Esophagus squamous epithelium (tissue), 5 donors: ENCODE measurements around the gene SLC1A3. TPM values are rescaled to one million over a fixed set of nuclear protein-coding genes. Genes with fewer than 3 reads are reported as not detected.

Source experiments
- DNase-seq: peaks from one replicate; lab custom pipeline; 2025; lab: John Stamatoyannopoulos, UW
- H3K27ac ChIP-seq, 4 donors: fragments of 200-600 bp; sonication (generic); one replicate each; pipeline ENCODE4 v1.5.1; 2016 to 2019; ENCODE audit warnings: mild to moderate bottlenecking in 1 of 4
- H3K27me3 ChIP-seq, 4 donors: fragments of 200-600 bp; sonication (generic); 1 replicate in 3 of 4; 2 replicates in 1 of 4; pipeline versions ENCODE4 v1.5.1 to v1.6.0; 2017 to 2021; ENCODE audit warnings: antibody characterized with exemption in 1 of 4
- H3K36me3 ChIP-seq, 3 donors: fragments of 200-600 bp; sonication (generic); one replicate each; pipeline ENCODE4 v1.5.1; 2016 to 2019
- H3K4me1 ChIP-seq, 3 donors: fragments of 200-600 bp; sonication (generic); one replicate each; pipeline ENCODE4 v1.5.1; 2017 to 2019
- H3K4me3 ChIP-seq, 4 donors: fragments of 200-600 bp; sonication (generic); 1 replicate in 3 of 4; 2 replicates in 1 of 4; pipeline ENCODE4 v1.5.1; 2016 to 2019; ENCODE audit warnings: mild to moderate bottlenecking in 2 of 4, moderate library complexity in 1 of 4
- H3K9me3 ChIP-seq, 3 donors: fragments of 200-600 bp; sonication (generic); one replicate each; pipeline ENCODE4 v1.5.1; 2016 to 2019
- POLR2A ChIP-seq, 4 donors: fragments of 450-650 bp; IDR thresholded peaks; one replicate each; pipeline ENCODE4 v1.6.1; 2017; ENCODE audit warnings: antibody characterized with exemption in 4 of 4, mild to moderate bottlenecking in 4 of 4, moderate library complexity in 3 of 4
- WGBS, 2 donors: methylation state at CpG; one replicate each; pipeline ENCODE4 v1.1.5; 2018; 5-methylcytosine and 5-hydroxymethylcytosine counted together
- intact Hi-C: fragments of 100-400 bp; cut with DNase I; formaldehyde crosslinking; loops from one replicate; pipeline ENCODE4 v1.15.0; 2022
- total RNA-seq, 4 donors: library from RNA; depleted of rRNA; stranded (reverse); fragments of >200 nt; gene quantifications; one replicate each; pipeline ENCODE4 v1.1.0, GENCODE V29; 2016
- TF ChIP-seq, protein P1 (sequence below), 6 experiments: fragments of 450-650 bp in 4 of 6; fragments of 200-600 bp in 2 of 6; sonication (generic) in 2 of 6; IDR thresholded peaks; one replicate each; pipeline ENCODE4 v1.5.1; 2016 to 2019; ENCODE audit warnings: antibody characterized with exemption in 6 of 6, mild to moderate bottlenecking in 4 of 6, moderate library complexity in 4 of 6
- donor health status: DM: yes; HTN: yes; CAD: no.

Gene SLC1A3
- total RNA-seq, 4 donors from 2014 or later = 16.2 to 54.8 (median 31.4) TPM

DNA sequence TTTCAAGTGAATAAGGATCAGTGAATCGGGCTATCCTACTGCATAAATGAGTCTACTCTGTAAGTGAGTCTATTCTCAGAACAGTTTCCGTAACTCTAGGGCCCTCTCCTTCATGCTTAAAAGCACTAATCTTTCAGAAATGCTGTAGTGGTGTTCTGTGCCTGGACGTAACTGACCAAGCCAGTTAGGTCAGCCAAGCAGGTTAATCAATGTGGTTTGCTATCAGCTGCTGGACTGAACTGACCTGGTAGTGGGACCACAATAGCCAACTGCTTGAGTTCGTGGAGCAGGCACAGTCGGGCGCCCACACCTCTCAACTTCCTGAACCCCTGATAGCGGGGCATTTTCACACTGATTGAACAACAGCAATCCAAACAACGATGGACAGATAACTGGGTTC is 6.8 kb downstream of the SLC1A3 start:
- TF ChIP-seq, protein P1, sequence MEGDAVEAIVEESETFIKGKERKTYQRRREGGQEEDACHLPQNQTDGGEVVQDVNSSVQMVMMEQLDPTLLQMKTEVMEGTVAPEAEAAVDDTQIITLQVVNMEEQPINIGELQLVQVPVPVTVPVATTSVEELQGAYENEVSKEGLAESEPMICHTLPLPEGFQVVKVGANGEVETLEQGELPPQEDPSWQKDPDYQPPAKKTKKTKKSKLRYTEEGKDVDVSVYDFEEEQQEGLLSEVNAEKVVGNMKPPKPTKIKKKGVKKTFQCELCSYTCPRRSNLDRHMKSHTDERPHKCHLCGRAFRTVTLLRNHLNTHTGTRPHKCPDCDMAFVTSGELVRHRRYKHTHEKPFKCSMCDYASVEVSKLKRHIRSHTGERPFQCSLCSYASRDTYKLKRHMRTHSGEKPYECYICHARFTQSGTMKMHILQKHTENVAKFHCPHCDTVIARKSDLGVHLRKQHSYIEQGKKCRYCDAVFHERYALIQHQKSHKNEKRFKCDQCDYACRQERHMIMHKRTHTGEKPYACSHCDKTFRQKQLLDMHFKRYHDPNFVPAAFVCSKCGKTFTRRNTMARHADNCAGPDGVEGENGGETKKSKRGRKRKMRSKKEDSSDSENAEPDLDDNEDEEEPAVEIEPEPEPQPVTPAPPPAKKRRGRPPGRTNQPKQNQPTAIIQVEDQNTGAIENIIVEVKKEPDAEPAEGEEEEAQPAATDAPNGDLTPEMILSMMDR (IDR thresholded peaks at IDR 0.05) = no peak
- no peak for TF ChIP-seq POLR2A (IDR thresholded peaks at IDR 0.05)
- peaks cover 0 to 6% (median 0%) of the 10 kb centered on the region in 3 donors for H3K36me3 ChIP-seq
- H3K4me1 ChIP-seq = peaks cover 0 to 14% (median 0%) of the 10 kb centered on the region in 3 donors
- H3K27me3 ChIP-seq = peaks cover 0 to under 1% (median 0%) of the 10 kb centered on the region in 4 donors
- no peaks in the 10 kb centered on the region for H3K9me3 ChIP-seq
- 77 to 85% methylated on average over 3 to 8 of the region's 8 CpGs for WGBS, 2 donors
- intact Hi-C loops = no loop called here
- DNase-seq = no peak
- H3K27ac ChIP-seq = no peak overlapping the region
- no peak overlapping the region for H3K4me3 ChIP-seq

DNA sequence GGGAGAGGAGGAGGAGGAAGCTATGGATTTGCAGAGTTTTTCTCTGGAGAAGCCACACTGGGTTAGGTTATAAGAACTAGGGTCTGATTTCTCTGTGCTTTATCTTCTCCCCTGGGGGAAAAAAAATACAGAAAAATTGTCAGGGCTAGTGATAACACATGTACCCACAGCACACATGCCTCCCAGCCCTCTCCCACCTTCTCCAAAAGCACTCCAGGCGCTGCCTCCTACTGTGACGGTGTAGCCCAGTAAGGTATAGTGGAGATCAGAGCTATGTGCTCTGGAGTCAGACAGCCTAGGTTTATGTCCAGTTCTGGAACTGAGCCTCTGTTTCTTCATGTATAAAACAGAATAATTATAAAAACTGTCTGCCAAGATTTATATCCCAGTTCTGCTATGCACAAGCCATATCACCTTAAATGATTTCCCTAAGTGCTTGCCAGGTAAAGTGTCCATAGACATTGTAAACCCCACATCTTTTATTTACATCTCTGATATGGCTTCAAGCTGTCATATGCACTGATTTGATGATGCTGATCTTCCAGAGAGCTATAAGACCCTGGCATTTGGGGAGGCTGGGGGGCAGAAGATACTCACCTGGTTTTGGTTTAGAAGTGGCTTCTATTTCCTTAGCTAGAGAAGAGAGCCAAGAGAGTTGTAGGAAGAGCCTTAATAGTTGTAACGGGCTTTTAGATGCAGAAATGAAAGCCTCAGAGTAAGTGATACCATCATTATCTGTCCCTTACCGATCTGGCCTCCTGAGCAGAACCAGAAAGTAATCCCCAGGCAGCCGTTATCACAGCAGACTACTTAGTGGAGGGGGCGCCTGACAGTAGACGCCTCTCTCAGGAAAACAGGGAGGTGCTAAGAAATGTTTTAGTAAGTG is 7.6 kb downstream of the SLC1A3 start:
- WGBS, 2 donors = 71 to 75% methylated on average over 7 of the region's 7 CpGs
- Histone ChIP-seq H3K9me3 (no peaks in the 10 kb centered on the region), H3K4me3 (no peak overlapping the region), H3K27ac (no peak overlapping the region), H3K36me3 (peaks cover 0 to 6% (median 0%) of the 10 kb centered on the region in 3 donors), H3K27me3 (no peaks in the 10 kb centered on the region), H3K4me1 (peaks cover 0 to 8% (median 0%) of the 10 kb centered on the region in 3 donors)
- TF ChIP-seq, protein P1 (IDR thresholded peaks at IDR 0.05) = no peak
- no peak for TF ChIP-seq POLR2A (IDR thresholded peaks at IDR 0.05)
- intact Hi-C loops = no loop called here
- DNase-seq = no peak

DNA sequence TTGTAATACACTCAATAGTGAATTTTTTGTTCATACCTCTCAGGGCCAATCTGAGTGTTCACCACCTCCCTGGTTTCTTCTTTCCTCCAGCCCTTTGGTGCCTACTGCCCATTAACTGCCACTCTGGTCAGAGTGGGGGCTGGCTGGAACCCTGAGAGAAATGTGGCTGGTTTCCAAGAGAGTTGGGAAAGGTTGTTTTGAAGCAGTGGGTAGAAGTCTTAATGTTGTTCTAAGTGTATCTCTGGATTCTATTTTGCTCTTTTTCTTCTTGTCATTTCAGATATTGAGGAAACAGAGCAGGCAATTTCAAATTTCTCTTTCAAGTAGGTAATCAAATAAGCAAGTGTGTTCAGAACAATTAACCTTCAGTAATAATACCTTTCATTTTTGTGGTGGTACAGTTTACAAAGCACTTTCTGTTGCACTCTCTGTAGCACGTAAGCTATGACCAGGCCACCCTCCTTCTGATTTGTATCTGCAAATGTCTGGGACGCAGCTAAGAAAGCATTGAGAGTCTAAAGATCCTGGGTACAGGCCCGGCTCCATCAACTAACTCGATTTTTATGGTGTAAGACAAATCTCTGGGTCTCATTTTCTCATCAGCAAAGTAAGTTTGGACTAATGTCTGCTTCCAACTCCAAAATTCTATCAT is 8.4 kb downstream of the SLC1A3 start:
- Histone ChIP-seq H3K4me1 (peaks cover 0 to 4% (median 0%) of the 10 kb centered on the region in 3 donors), H3K36me3 (peaks cover 0 to 6% (median 0%) of the 10 kb centered on the region in 3 donors), H3K4me3 (no peak overlapping the region), H3K9me3 (no peaks in the 10 kb centered on the region), H3K27me3 (no peaks in the 10 kb centered on the region), H3K27ac (no peak overlapping the region)
- DNase-seq = no peak
- intact Hi-C loops = no loop called here
- TF ChIP-seq, protein P1 (IDR thresholded peaks at IDR 0.05) = no peak
- no peak for TF ChIP-seq POLR2A (IDR thresholded peaks at IDR 0.05)
- 85 to 89% methylated on average over 4 of the region's 4 CpGs for WGBS, 2 donors

DNA sequence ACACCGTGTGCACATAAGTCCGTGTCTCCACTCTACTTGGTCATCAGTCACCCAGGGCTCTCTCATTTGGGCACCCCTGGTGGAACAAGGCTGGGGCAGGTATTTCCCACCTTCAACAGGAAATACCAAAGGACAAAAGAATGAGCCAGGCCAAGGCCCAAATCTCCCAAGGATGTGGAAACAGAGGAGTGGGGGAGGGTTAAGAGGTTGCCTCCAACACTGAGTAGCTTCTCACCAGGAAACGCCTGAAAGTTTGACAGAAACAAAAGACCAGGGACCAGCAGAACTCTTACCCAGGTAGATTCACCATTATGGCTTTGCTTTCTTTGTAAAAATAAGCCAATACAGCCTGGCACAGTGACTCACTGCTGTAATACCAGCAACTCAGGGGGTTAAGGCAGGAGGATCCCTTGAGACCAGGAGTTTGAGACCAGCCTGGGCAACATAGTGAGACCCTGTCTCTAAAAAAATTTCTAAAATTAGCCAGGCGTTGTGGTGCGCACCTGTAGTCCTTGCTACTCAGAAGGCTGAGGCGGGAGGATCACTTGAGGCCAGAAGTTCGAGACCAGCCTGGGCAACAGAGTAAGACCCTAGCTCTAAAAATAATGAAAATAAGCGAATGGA is 12.7 kb downstream of the SLC1A3 start:
- no peak overlapping the region for H3K4me3 ChIP-seq
- intact Hi-C loops = no loop called here
- DNase-seq = no peak
- H3K9me3 ChIP-seq = no peaks in the 10 kb centered on the region
- H3K27me3 ChIP-seq = no peaks in the 10 kb centered on the region
- WGBS, 2 donors = 77 to 78% methylated on average over 7 to 8 of the region's 8 CpGs
- TF ChIP-seq POLR2A (IDR thresholded peaks at IDR 0.05) = no peak
- TF ChIP-seq, protein P1 (IDR thresholded peaks at IDR 0.05) = no peak
- H3K4me1 ChIP-seq = no peaks in the 10 kb centered on the region
- no peaks in the 10 kb centered on the region for H3K36me3 ChIP-seq
- no peak overlapping the region for H3K27ac ChIP-seq
